ENCODE results near the gene PREB. TPM values are rescaled to one million over a fixed set of nuclear protein-coding genes. Genes with fewer than 3 reads are reported as not detected.

Gene PREB
- total RNA-seq, 1 experiment from 2014 or later: 65.7 TPM

DNA sequence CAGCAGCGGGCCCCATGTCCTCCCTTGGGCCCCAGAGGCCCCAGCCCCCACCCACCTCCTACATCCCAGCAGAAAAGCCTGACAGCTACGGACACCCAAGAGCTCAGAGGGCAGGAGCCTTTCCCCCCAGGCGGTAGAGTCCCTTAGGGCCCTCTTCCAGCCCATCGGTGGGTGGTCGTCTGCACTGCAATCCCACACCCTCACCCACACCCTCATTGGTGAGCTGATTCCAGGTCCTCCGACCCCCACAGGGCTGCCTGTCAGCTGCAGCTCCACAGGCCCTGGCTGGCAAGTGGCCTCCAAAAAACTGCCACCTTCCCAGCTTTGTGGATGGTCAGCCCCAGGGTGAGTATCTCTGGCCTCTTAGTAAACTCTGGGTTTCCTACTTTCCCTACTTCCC, 24.8 kb upstream of the PREB start:
- Histone ChIP-seq H3K27ac (ENCODE audit: low read length) (no peak overlapping the region), H3K9me3 (ENCODE audit: low read length) (no peaks in the 10 kb centered on the region), H3K79me2 (ENCODE audit: low read length) (no peaks in the 10 kb centered on the region), H3K36me3 (ENCODE audit: insufficient read depth, low read length) (no peaks in the 10 kb centered on the region), H2AFZ (ENCODE audit: low read length) (no peak overlapping the region), H3K9me2 (replicated peaks; ENCODE audit: insufficient read depth, low read length) (no peaks in the 10 kb centered on the region), H4K20me1 (ENCODE audit: insufficient read depth, low read depth, low read length) (no peaks in the 10 kb centered on the region), H3K4me1 (ENCODE audit: low read length) (peaks cover 22% of the 10 kb centered on the region), H3K4me3 (ENCODE audit: low read length) (no peak overlapping the region), H3K27me3 (ENCODE audit: low read length) (no peaks in the 10 kb centered on the region), H3K9ac (ENCODE audit: low read length) (no peak overlapping the region), H3K4me2 (ENCODE audit: low read depth, low read length, poor library complexity, severe bottlenecking) (no peak overlapping the region)
- DNase-seq: no peak

GRCh38 chr2:27158468-27158867, 24.0 kb upstream of the PREB start:
- no peaks in the 10 kb centered on the region for H3K9me2 ChIP-seq (replicated peaks; ENCODE audit: insufficient read depth, low read length)
- H4K20me1 ChIP-seq (ENCODE audit: insufficient read depth, low read depth, low read length): no peaks in the 10 kb centered on the region
- H3K9me3 ChIP-seq (ENCODE audit: low read length): no peaks in the 10 kb centered on the region
- DNase-seq: no peak
- H3K4me1 ChIP-seq (ENCODE audit: low read length): peaks cover 15% of the 10 kb centered on the region
- no peaks in the 10 kb centered on the region for H3K79me2 ChIP-seq (ENCODE audit: low read length)
- H3K4me3 ChIP-seq (ENCODE audit: low read length): no peak overlapping the region
- no peak overlapping the region for H3K27ac ChIP-seq (ENCODE audit: low read length)
- no peak overlapping the region for H3K4me2 ChIP-seq (ENCODE audit: low read depth, low read length, poor library complexity, severe bottlenecking)
- H3K9ac ChIP-seq (ENCODE audit: low read length): no peak overlapping the region
- no peaks in the 10 kb centered on the region for H3K27me3 ChIP-seq (ENCODE audit: low read length)
- H2AFZ ChIP-seq (ENCODE audit: low read length): no peak overlapping the region
- no peaks in the 10 kb centered on the region for H3K36me3 ChIP-seq (ENCODE audit: insufficient read depth, low read length)

DNA sequence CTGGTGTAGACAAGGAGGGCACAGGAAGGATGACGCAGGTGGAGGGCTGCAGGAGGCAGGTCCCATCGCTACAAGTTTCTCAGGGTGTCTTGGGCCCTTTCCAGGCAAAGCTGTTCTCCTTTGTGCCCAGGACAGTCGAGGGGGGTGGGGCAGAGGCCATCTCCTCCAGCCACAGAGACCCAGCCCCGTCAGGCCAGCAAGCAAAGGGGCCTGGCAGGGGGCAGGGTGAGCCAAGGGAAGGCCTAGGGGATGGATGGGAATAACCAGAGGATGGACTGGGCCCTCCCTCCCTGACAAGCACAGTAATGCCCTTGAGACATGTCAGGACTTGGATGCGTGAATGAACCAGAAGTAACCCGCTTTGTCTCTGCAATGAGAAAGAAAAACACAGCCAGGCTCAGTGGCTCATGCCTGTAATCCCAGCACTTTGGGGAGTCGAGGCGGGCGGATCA, 20.7 kb upstream of the PREB start:
- H3K27me3 ChIP-seq (ENCODE audit: low read length): no peaks in the 10 kb centered on the region
- DNase-seq: no peak
- no peaks in the 10 kb centered on the region for H3K9me2 ChIP-seq (replicated peaks; ENCODE audit: insufficient read depth, low read length)
- no peak overlapping the region for H3K4me2 ChIP-seq (ENCODE audit: low read depth, low read length, poor library complexity, severe bottlenecking)
- no peak overlapping the region for H3K27ac ChIP-seq (ENCODE audit: low read length)
- H4K20me1 ChIP-seq (ENCODE audit: insufficient read depth, low read depth, low read length): no peaks in the 10 kb centered on the region
- H3K36me3 ChIP-seq (ENCODE audit: insufficient read depth, low read length): no peaks in the 10 kb centered on the region
- H3K4me3 ChIP-seq (ENCODE audit: low read length): no peak overlapping the region
- H3K79me2 ChIP-seq (ENCODE audit: low read length): no peaks in the 10 kb centered on the region
- no peaks in the 10 kb centered on the region for H3K9me3 ChIP-seq (ENCODE audit: low read length)
- H3K4me1 ChIP-seq (ENCODE audit: low read length): peaks cover 46% of the 10 kb centered on the region
- H3K9ac ChIP-seq (ENCODE audit: low read length): no peak overlapping the region
- H2AFZ ChIP-seq (ENCODE audit: low read length): no peak overlapping the region

DNA sequence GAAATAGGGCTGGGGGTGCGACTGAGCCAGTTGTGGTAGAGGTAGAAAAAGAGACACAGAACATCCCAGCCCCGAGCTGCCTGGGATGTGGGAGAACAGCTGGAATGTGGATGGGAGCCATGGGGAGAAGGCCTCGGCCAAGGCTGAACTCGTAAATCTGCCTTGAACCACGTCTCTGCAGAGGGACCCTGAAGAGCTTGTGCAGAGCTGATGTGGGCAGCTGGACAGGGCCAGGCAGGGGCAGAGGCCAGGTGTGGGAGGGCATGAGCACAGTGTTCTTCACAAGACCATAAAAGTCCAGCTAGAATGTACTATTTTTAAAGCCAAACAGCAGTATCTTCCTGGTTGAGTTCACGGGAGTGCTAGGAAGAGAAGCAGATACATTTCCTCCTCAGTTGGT, 20.1 kb upstream of the PREB start:
- H3K27me3 ChIP-seq (ENCODE audit: low read length): no peaks in the 10 kb centered on the region
- no peaks in the 10 kb centered on the region for H3K9me2 ChIP-seq (replicated peaks; ENCODE audit: insufficient read depth, low read length)
- H3K27ac ChIP-seq (ENCODE audit: low read length): no peak overlapping the region
- H3K9ac ChIP-seq (ENCODE audit: low read length): no peak overlapping the region
- no peak for DNase-seq
- no peaks in the 10 kb centered on the region for H3K36me3 ChIP-seq (ENCODE audit: insufficient read depth, low read length)
- peaks cover 52% of the 10 kb centered on the region for H3K4me1 ChIP-seq (ENCODE audit: low read length)
- no peaks in the 10 kb centered on the region for H3K79me2 ChIP-seq (ENCODE audit: low read length)
- H2AFZ ChIP-seq (ENCODE audit: low read length): no peak overlapping the region
- H3K4me3 ChIP-seq (ENCODE audit: low read length): no peak overlapping the region
- H3K4me2 ChIP-seq (ENCODE audit: low read depth, low read length, poor library complexity, severe bottlenecking): no peak overlapping the region
- no peaks in the 10 kb centered on the region for H3K9me3 ChIP-seq (ENCODE audit: low read length)
- no peaks in the 10 kb centered on the region for H4K20me1 ChIP-seq (ENCODE audit: insufficient read depth, low read depth, low read length)

- Histone ChIP-seq H3K4me3 (ENCODE audit: low read length) (no peak overlapping the region), H3K27ac (ENCODE audit: low read length) (0 out of 2 replicates have a peak overlapping the region, but pooled peaks have one; percentile 20), H3K4me2 (ENCODE audit: low read depth, low read length, poor library complexity, severe bottlenecking) (peak overlapping the region; percentile 60), H4K20me1 (ENCODE audit: insufficient read depth, low read depth, low read length) (no peaks in the 10 kb centered on the region), H3K27me3 (ENCODE audit: low read length) (no peaks in the 10 kb centered on the region), H2AFZ (ENCODE audit: low read length) (no peak overlapping the region), H3K9ac (ENCODE audit: low read length) (peak overlapping the region; percentile 45; the same call in 1 of the 2 replicates), H3K4me1 (ENCODE audit: low read length) (peaks cover 61% of the 10 kb centered on the region), H3K9me2 (replicated peaks; ENCODE audit: insufficient read depth, low read length) (no peaks in the 10 kb centered on the region), H3K9me3 (ENCODE audit: low read length) (no peaks in the 10 kb centered on the region), H3K36me3 (ENCODE audit: insufficient read depth, low read length) (no peaks in the 10 kb centered on the region), H3K79me2 (ENCODE audit: low read length) (no peaks in the 10 kb centered on the region)
- no peak for DNase-seq
Measured at GRCh38 chr2:27152796-27153464, 18.5 kb upstream of the PREB start.

DNA sequence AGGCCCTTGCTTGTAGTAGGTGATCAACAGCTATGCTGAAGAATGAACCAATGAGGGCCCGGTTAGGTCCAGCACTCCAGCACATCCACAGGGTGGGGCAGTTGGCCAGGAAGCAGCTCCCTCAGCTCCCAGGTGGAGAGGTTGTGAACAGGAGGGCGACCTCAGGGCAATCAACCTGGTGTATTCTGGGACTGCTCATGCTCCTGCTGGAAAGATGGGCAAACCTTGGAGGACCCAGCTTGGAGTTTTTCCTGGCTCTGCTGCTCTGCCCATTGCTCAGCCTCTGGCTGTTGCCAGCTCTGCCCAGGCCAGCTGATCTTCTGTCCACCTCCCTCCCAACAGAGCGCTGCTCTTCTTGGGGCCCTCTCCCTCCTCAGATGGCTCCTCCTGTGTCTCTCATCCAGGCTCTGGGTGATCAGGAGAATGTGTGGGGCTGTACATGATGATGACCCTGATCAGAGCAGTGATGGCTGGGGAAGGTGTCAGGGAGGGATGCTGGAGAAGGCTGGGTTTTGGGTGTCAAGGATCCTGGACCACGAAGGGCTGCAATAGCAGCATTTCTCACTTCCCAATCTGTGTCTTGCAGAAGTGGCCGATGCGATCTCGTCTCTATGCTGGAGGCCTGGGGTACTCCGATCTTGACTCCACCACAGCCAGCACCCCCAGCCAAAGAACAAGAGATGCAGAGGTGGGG, 17.8 kb upstream of the PREB start:
- Histone ChIP-seq H2AFZ (ENCODE audit: low read length) (peak overlapping the region; percentile 8; the same call in 1 of the 2 replicates), H3K4me3 (ENCODE audit: low read length) (no peak overlapping the region), H4K20me1 (ENCODE audit: insufficient read depth, low read depth, low read length) (no peaks in the 10 kb centered on the region), H3K9me3 (ENCODE audit: low read length) (no peaks in the 10 kb centered on the region), H3K4me2 (ENCODE audit: low read depth, low read length, poor library complexity, severe bottlenecking) (peak overlapping the region; percentile 60), H3K36me3 (ENCODE audit: insufficient read depth, low read length) (no peaks in the 10 kb centered on the region), H3K27me3 (ENCODE audit: low read length) (no peaks in the 10 kb centered on the region), H3K79me2 (ENCODE audit: low read length) (no peaks in the 10 kb centered on the region), H3K27ac (ENCODE audit: low read length) (peak overlapping the region; percentile 89), H3K9ac (ENCODE audit: low read length) (peak overlapping the region; percentile 45), H3K9me2 (replicated peaks; ENCODE audit: insufficient read depth, low read length) (no peaks in the 10 kb centered on the region), H3K4me1 (ENCODE audit: low read length) (peaks cover 60% of the 10 kb centered on the region)
- DNase-seq: no peak

GRCh38 chr2:27150639-27151230, 16.3 kb upstream of the PREB start:
- Histone ChIP-seq H3K9ac (ENCODE audit: low read length) (peak overlapping the region; percentile 51), H3K27ac (ENCODE audit: low read length) (peak overlapping the region; percentile 89), H4K20me1 (ENCODE audit: insufficient read depth, low read depth, low read length) (no peaks in the 10 kb centered on the region), H3K79me2 (ENCODE audit: low read length) (no peaks in the 10 kb centered on the region), H3K9me2 (replicated peaks; ENCODE audit: insufficient read depth, low read length) (no peaks in the 10 kb centered on the region), H3K27me3 (ENCODE audit: low read length) (no peaks in the 10 kb centered on the region), H3K4me3 (ENCODE audit: low read length) (peak overlapping the region; percentile 33), H2AFZ (ENCODE audit: low read length) (0 out of 2 replicates have a peak overlapping the region, but pooled peaks have one; percentile 13), H3K4me1 (ENCODE audit: low read length) (peaks cover 63% of the 10 kb centered on the region), H3K9me3 (ENCODE audit: low read length) (no peaks in the 10 kb centered on the region), H3K4me2 (ENCODE audit: low read depth, low read length, poor library complexity, severe bottlenecking) (peak overlapping the region; percentile 60), H3K36me3 (ENCODE audit: insufficient read depth, low read length) (no peaks in the 10 kb centered on the region)
- DNase-seq: peak; percentile 92
